HepG2 (cell line): Measurements from ENCODE around the gene ACADSB. TPM values are rescaled to one million over a fixed set of nuclear protein-coding genes. Genes with fewer than 3 reads are reported as not detected.
A peak's percentile ranks its signal among the peaks of the same experiment; 100 is the strongest.

Experiments used
- ATAC-seq: fragments of 200-7000 bp; cut with Tn5 transposase; 3 replicates; pipeline ENCODE4 v1.9.1; 2020; ENCODE audit warnings: mild to moderate bottlenecking, moderate library complexity
- BruUV-seq: library from RNA; stranded (reverse); fragments of 400-500 nt; replicated peaks from 2 replicates; lab custom pipeline; 2021; lab: Mats Ljungman, UMichigan
- CTCF ChIA-PET: fragments of 300-600 bp; formaldehyde crosslinking; extraction: SDS; loops from one replicate; lab custom pipeline; 2021; ENCODE audit warnings: low total read pairs, inconsistent platforms, low intra/inter-chr PET ratio; lab: Yijun Ruan, JAX
- POLR2A ChIA-PET: fragments of 350-600 bp; sonication (Branson Sonifier 250); formaldehyde crosslinking; loops from one replicate; lab custom pipeline; 2020; ENCODE audit warnings: antibody characterized with exemption, inconsistent platforms; lab: Yijun Ruan, JAX
- DNase-seq: peaks from one replicate; pipeline ENCODE4 v3.0.0-alpha.2; 2015; ENCODE audit warnings: low spot score
- FAIRE-seq: peaks from 3 replicates; lab custom pipeline; 2011; peaks lifted over from hg19 to GRCh38; lab: Jason Lieb, UNC
- H2AFZ ChIP-seq: one replicate; pipeline ENCODE4 v1.6.1; 2011; ENCODE audit warnings: low read length, inconsistent platforms
- H3K27ac ChIP-seq: fragments of 300-600 bp; 3 replicates; pipeline ENCODE4 v1.8.0; 2011; ENCODE audit warnings: mixed run types, mild to moderate bottlenecking, mixed read lengths, low read length, inconsistent platforms; ENCODE audit not compliant: insufficient read depth; ENCODE audit errors: extremely low read length
- H3K27me3 ChIP-seq, 2 experiments: fragments of 200-600 bp in 1 of 2; 2 replicates in 1 of 2; 3 replicates in 1 of 2; pipeline versions ENCODE4 v1.6.0 to v1.8.0; 2011; ENCODE audit warnings: low read length in 2 of 2, mild to moderate bottlenecking in 2 of 2, moderate library complexity in 2 of 2, inconsistent platforms in 1 of 2; ENCODE audit not compliant: insufficient read depth in 2 of 2, control insufficient read depth in 1 of 2
- H3K36me3 ChIP-seq, 2 experiments: fragments of 200-600 bp in 1 of 2; replicated peaks in 1 of 2; 2 replicates in 1 of 2; 3 replicates in 1 of 2; pipeline versions ENCODE4 v1.5.1 to v1.8.0; 2011; ENCODE audit warnings: low read length in 2 of 2, inconsistent platforms in 1 of 2; ENCODE audit not compliant: insufficient read depth in 2 of 2, control insufficient read depth in 1 of 2
- H3K4me1 ChIP-seq: 2 replicates; pipeline ENCODE4 v1.5.1; 2012; ENCODE audit warnings: low read length, inconsistent platforms; ENCODE audit not compliant: insufficient read depth
- H3K4me2 ChIP-seq: 2 replicates; pipeline ENCODE4 v1.6.0; 2011; ENCODE audit warnings: low read depth, low read length, inconsistent platforms
- H3K4me3 ChIP-seq, 3 experiments: fragments of 200-600 bp in 1 of 3; sonication (generic), shearing (Covaris generic) in 1 of 3; replicated peaks in 1 of 3; 2 replicates each; pipeline ENCODE4 v1.5.1; 2011 to 2016; ENCODE audit warnings: low read length in 3 of 3, inconsistent platforms in 2 of 3, low read depth in 2 of 3, mild to moderate bottlenecking in 2 of 3, control low read depth in 1 of 3, mixed read lengths in 1 of 3; ENCODE audit not compliant: insufficient read depth in 1 of 3
- H3K79me2 ChIP-seq: one replicate; pipeline ENCODE4 v1.6.1; 2011; ENCODE audit warnings: low read length, inconsistent platforms; ENCODE audit not compliant: insufficient read depth
- H3K9ac ChIP-seq: 2 replicates; pipeline ENCODE4 v1.6.0; 2011; ENCODE audit warnings: mild to moderate bottlenecking, low read depth, low read length, inconsistent platforms; ENCODE audit not compliant: insufficient read depth
- H3K9me3 ChIP-seq: 2 replicates; pipeline ENCODE4 v1.5.1; 2012; ENCODE audit warnings: mild to moderate bottlenecking, low read length
- H4K20me1 ChIP-seq: 2 replicates; pipeline ENCODE4 v1.6.0; 2011; ENCODE audit warnings: inconsistent platforms, mild to moderate bottlenecking, low read length, moderate library complexity; ENCODE audit not compliant: insufficient read depth
- MAFF ChIP-seq: IDR thresholded peaks from 2 replicates; pipeline ENCODE4 v1.6.1; 2011; ENCODE audit warnings: low read depth, low read length, improper control_type of control experiment
- MAFK ChIP-seq, 2 experiments: IDR thresholded peaks in 1 of 2; conservative IDR thresholded peaks in 1 of 2; 2 replicates each; pipeline ENCODE4 v1.6.1; 2011; ENCODE audit warnings: improper control_type of control experiment in 2 of 2, low read length in 2 of 2
- PHF20 ChIP-seq: sonication (generic); formaldehyde crosslinking; IDR thresholded peaks from 2 replicates; pipeline ENCODE4 v1.5.0; 2020; ENCODE audit warnings: mild to moderate bottlenecking, missing genetic modification reagents
- POLR2A ChIP-seq, 2 experiments: IDR thresholded peaks; 2 replicates each; pipeline ENCODE4 v1.6.1; 2011; ENCODE audit warnings: low read depth in 2 of 2, low read length in 2 of 2, mild to moderate bottlenecking in 1 of 2, moderate library complexity in 1 of 2; ENCODE audit not compliant: insufficient read depth in 1 of 2
- POLR2AphosphoS2 ChIP-seq: IDR thresholded peaks from 2 replicates; pipeline ENCODE4 v1.6.1; 2011; ENCODE audit warnings: low read depth, low read length, improper control_type of control experiment
- RBM22 ChIP-seq: fragments of 200-400 bp; formaldehyde crosslinking; optimal IDR thresholded peaks from 2 replicates; pipeline ENCODE3; 2017; ENCODE audit warnings: mild to moderate bottlenecking, low read length, moderate library complexity
- ZNF547 ChIP-seq: sonication (generic); formaldehyde crosslinking; IDR thresholded peaks from 2 replicates; pipeline ENCODE4 v1.5.1; 2020; ENCODE audit warnings: mild to moderate bottlenecking, missing genetic modification reagents
- WGBS: methylation state at CpG from one replicate; pipeline ENCODE4 v1.1.6; 2017; ENCODE audit warnings: low lambda C conversion rate; 5-methylcytosine and 5-hydroxymethylcytosine counted together
- in situ Hi-C: cut with HindIII; loops from 2 replicates; pipeline ENCODE4 v1.10.0; 2017; ENCODE audit warnings: low pct_unique_long_range_greater_than_20kb; ENCODE audit not compliant: extremely low pct_ligation_motif_present
- intact Hi-C: fragments of 100-400 bp; cut with micrococcal nuclease; formaldehyde crosslinking; loops from one replicate; pipeline ENCODE4 v1.10.0; 2022; ENCODE audit not compliant: unreplicated experiment
- polyA plus RNA-seq, 8 experiments: library from polyadenylated mRNA; depleted of rRNA in 3 of 8; stranded (reverse) in 7 of 8; unstranded in 1 of 8; fragments of >200 nt; fragmentation: Illumina TruSeq in 4 of 8; extraction: Trizol in 4 of 8; gene quantifications; 2 replicates each; pipeline versions ENCODE4 v1.2.1 to v1.2.3, GENCODE V29; 2011 to 2016; ENCODE audit warnings: low read depth in 4 of 8, missing spikeins in 1 of 8, mixed read lengths in 1 of 8; ENCODE audit not compliant: insufficient read depth in 1 of 8
- total RNA-seq, 5 experiments: library from RNA; depleted of rRNA; stranded (reverse); fragments of >200 nt; fragmentation: Illumina TruSeq; extraction: Trizol; gene quantifications; 2 replicates each; pipeline ENCODE4 v1.2.3, GENCODE V29; 2016; ENCODE audit warnings: low read depth in 1 of 5
- TF ChIP-seq, protein P1 (sequence below): sonication (generic); formaldehyde crosslinking; IDR thresholded peaks from 2 replicates; pipeline ENCODE4 v1.5.0; 2020; ENCODE audit warnings: missing genetic modification reagents, mild to moderate bottlenecking, borderline replicate concordance
- TF ChIP-seq, protein P2 (sequence below): sonication (generic); formaldehyde crosslinking; IDR thresholded peaks from 2 replicates; pipeline ENCODE4 v1.4.0; 2020; ENCODE audit warnings: mild to moderate bottlenecking, missing genetic modification reagents, borderline replicate concordance

ACADSB gene
- total and polyA plus RNA-seq, 2 of the 13 experiments (the other 11 are each of a cell fraction or from before 2014, with no cell fraction given) = 80.0 to 87.6 TPM

DNA sequence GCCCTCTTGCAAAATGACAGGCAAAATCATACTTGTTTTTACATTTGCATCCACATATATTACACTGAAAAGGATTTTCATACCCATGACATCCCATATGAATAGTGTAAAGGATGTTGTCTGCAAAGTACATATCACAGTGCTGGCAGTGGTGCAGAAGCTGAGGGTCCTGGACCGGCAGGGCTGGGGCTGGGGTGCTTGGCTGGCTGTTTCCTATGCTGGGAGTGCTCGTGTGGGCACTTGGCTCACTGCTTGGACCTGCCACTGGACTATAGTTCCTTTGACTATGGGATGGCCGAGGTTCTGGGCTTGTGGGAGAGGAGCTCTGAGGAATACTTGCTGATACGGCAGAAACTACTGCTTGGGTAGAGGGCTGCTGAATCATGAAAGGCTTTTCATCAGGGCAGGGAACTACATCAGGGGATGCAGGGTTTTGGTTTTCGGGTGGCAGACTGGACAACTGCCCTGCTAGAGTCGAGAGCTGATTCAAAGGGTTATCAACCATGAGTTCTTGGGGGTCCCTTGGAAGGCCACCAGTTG is 14.9 kb upstream of the ACADSB start:
- H3K9ac ChIP-seq = no peak overlapping the region
- ChIA-PET POLR2A (no interaction called here), CTCF (no interaction called here)
- no peak overlapping the region for H3K27ac ChIP-seq
- TF ChIP-seq MAFK (conservative IDR thresholded peaks at IDR 0.05 in 1 of 2, IDR thresholded peaks at IDR 0.05 in 1 of 2; ENCODE audit: low read length in 2 of 2) (peak; percentile 86 to 92), RBM22 (peak; percentile 39), POLR2AphosphoS2 (0 out of 2 replicates have a peak, but pooled peaks have one; percentile 30), MAFF (peak; percentile 85)
- TF ChIP-seq, protein P1, sequence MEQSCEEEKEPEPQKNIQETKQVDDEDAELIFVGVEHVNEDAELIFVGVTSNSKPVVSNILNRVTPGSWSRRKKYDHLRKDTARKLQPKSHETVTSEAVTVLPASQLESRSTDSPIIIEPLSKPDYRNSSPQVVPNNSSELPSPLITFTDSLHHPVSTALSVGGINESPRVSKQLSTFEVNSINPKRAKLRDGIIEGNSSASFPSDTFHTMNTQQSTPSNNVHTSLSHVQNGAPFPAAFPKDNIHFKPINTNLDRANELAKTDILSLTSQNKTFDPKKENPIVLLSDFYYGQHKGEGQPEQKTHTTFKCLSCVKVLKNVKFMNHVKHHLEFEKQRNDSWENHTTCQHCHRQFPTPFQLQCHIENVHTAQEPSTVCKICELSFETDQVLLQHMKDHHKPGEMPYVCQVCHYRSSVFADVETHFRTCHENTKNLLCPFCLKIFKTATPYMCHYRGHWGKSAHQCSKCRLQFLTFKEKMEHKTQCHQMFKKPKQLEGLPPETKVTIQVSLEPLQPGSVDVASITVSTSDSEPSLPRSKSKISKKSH (CRISPR knock-in tag) = no peak
- no peaks in the 10 kb centered on the region for H3K4me1 ChIP-seq
- 94% methylated on average over 6 of the region's 6 CpGs for WGBS
- H3K36me3 ChIP-seq = peaks cover 19 to 45% of the 10 kb centered on the region in 2 experiments
- no TSS peak for BruUV-seq
- in situ Hi-C loops = no loop called here
- peaks cover 8% of the 10 kb centered on the region for H3K79me2 ChIP-seq
- no peak overlapping the region for H2AFZ ChIP-seq
- no peak for FAIRE-seq
- no peak for ATAC-seq
- peaks cover 5% of the 10 kb centered on the region; the same call in 1 of the 2 replicates for H4K20me1 ChIP-seq
- no peak overlapping the region for H3K4me3 ChIP-seq
- DNase-seq = no peak
- intact Hi-C loops = no loop called here
- no peaks in the 10 kb centered on the region for H3K27me3 ChIP-seq
- no peaks in the 10 kb centered on the region for H3K9me3 ChIP-seq
- H3K4me2 ChIP-seq = no peak overlapping the region

- Histone ChIP-seq H3K4me3 (no peak overlapping the region), H3K4me2 (no peak overlapping the region), H3K27me3 (no peaks in the 10 kb centered on the region)
- intact Hi-C loops (no loop called here), in situ Hi-C loops (no loop called here)
- BruUV-seq = no TSS peak
- TF ChIP-seq ZNF547 (CRISPR knock-in tag) (no peak), POLR2A (IDR thresholded peaks at IDR 0.05; ENCODE audit: insufficient read depth in 1 of 2, low read depth in 2 of 2, low read length in 2 of 2) (no peak), PHF20 (no peak)
- TF ChIP-seq, protein P2, sequence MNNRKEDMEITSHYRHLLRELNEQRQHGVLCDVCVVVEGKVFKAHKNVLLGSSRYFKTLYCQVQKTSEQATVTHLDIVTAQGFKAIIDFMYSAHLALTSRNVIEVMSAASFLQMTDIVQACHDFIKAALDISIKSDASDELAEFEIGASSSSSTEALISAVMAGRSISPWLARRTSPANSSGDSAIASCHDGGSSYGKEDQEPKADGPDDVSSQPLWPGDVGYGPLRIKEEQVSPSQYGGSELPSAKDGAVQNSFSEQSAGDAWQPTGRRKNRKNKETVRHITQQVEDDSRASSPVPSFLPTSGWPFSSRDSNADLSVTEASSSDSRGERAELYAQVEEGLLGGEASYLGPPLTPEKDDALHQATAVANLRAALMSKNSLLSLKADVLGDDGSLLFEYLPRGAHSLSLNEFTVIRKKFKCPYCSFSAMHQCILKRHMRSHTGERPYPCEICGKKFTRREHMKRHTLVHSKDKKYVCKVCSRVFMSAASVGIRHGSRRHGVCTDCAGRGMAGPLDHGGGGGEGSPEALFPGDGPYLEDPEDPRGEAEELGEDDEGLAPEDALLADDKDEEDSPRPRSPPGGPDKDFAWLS = no peak
- TF ChIP-seq, all 625 proteins: peak for 0
- ChIA-PET CTCF (no interaction called here), POLR2A (interaction anchor here (0.9 kb wide), 1 partner anchor 39 kb away, joined by 3 read pairs; no protein-coding TSS in a partner anchor)
- no peak for DNase-seq
- 97% methylated on average over 4 of the region's 4 CpGs for WGBS
- Histone ChIP-seq H3K9ac (no peak overlapping the region), H3K27ac (no peak overlapping the region), H2AFZ (no peak overlapping the region), H3K36me3 (peaks cover 20 to 45% of the 10 kb centered on the region in 2 experiments), H3K4me1 (peaks cover 13% of the 10 kb centered on the region; the same call in 1 of the 2 replicates), H3K9me3 (no peaks in the 10 kb centered on the region), H4K20me1 (peaks cover 18% of the 10 kb centered on the region), H3K79me2 (peaks cover 27% of the 10 kb centered on the region)
- FAIRE-seq = no peak
- no peak for ATAC-seq
Observed at GRCh38 chr10:122995936-122996335, 12.9 kb upstream of the ACADSB start.
